ENCODE data around the gene LRRC3C. TPM values are rescaled to one million over a fixed set of nuclear protein-coding genes. Genes with fewer than 3 reads are reported as not detected.

The LRRC3C gene
- total RNA-seq, 1 donor from 2014 or later = not detected

DNA sequence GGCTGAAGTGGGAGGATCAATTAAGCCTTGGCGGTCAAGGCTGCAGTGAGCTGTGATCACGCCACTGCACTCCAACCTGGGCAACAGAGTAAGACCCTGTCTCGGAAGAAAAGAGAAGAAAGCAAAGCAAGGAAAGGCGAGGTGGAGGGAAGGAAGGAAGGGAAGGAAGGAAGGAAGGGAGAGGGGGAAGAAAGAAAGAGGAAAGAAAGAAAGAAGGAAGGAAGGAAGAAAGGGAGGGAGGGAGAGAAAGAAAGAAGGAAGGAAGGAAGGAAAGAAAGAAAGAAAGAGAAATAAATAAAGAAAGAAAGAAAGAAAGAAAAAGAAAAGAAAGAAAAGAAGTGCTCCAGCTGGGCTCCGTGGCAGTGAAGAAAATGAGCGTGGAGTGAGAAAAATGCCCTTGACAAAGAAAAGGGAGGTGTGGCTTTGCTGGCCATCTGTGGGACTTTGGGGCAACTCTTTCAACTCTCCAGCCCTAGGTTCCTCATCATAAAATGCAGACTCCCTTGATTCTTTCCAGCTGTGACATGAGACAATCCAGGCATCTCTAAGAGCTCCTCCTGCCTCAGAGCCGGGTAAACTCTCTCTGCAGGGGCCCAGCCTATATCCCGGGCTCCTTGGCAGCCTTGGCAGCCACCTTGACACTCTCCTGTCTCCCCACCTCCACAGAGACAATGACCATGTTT is 37.6 kb downstream of the LRRC3C start:
- H3K4me3 Mint-ChIP-seq (ENCODE audit: unreplicated experiment) = no peak overlapping the region
- H3K9me3 Mint-ChIP-seq (ENCODE audit: unreplicated experiment) = no peaks in the 10 kb centered on the region

DNA sequence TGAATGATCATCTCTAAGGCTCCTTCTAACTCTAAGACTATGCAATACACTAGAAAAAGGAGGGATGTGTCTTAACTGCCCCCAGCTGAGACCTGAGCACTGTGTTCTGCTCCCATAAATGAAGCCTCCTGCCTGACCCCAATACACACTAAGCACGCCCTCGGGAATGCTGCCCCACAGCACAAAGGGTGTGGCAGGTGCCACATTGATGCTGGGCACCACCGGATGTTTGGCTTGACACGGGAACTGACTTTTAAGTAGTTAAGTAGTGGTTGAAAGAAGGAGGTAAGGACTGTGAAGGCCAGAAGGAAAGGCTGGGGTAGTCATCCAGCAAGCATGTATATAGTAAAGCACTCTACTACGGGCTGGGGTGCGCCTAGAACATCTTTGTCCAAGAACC is 39.2 kb downstream of the LRRC3C start:
- no peak overlapping the region for H3K4me3 Mint-ChIP-seq (ENCODE audit: unreplicated experiment)
- H3K27me3 Mint-ChIP-seq (ENCODE audit: unreplicated experiment) = peaks cover 62% of the 10 kb centered on the region
- H3K4me1 Mint-ChIP-seq (ENCODE audit: unreplicated experiment) = no peaks in the 10 kb centered on the region
- DNase-seq (ENCODE audit: extremely low spot score, unreplicated experiment) = no peak
- no peaks in the 10 kb centered on the region for H3K9me3 Mint-ChIP-seq (ENCODE audit: unreplicated experiment)
- H3K27ac Mint-ChIP-seq (ENCODE audit: unreplicated experiment) = no peak overlapping the region
- H3K36me3 Mint-ChIP-seq (ENCODE audit: unreplicated experiment) = no peaks in the 10 kb centered on the region
- TF ChIP-seq, protein P1, sequence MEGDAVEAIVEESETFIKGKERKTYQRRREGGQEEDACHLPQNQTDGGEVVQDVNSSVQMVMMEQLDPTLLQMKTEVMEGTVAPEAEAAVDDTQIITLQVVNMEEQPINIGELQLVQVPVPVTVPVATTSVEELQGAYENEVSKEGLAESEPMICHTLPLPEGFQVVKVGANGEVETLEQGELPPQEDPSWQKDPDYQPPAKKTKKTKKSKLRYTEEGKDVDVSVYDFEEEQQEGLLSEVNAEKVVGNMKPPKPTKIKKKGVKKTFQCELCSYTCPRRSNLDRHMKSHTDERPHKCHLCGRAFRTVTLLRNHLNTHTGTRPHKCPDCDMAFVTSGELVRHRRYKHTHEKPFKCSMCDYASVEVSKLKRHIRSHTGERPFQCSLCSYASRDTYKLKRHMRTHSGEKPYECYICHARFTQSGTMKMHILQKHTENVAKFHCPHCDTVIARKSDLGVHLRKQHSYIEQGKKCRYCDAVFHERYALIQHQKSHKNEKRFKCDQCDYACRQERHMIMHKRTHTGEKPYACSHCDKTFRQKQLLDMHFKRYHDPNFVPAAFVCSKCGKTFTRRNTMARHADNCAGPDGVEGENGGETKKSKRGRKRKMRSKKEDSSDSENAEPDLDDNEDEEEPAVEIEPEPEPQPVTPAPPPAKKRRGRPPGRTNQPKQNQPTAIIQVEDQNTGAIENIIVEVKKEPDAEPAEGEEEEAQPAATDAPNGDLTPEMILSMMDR (IDR thresholded peaks at IDR 0.05) = no peak

More for the DNA sequence above, 37.6 kb downstream of the LRRC3C start:
- TF ChIP-seq, protein P1 (IDR thresholded peaks at IDR 0.05) = no peak
- Mint-ChIP-seq H3K27ac (ENCODE audit: unreplicated experiment) (no peak overlapping the region), H3K4me1 (ENCODE audit: unreplicated experiment) (no peaks in the 10 kb centered on the region), H3K27me3 (ENCODE audit: unreplicated experiment) (peaks cover 49% of the 10 kb centered on the region), H3K36me3 (ENCODE audit: unreplicated experiment) (no peaks in the 10 kb centered on the region)
- DNase-seq (ENCODE audit: extremely low spot score, unreplicated experiment) = no peak

DNA sequence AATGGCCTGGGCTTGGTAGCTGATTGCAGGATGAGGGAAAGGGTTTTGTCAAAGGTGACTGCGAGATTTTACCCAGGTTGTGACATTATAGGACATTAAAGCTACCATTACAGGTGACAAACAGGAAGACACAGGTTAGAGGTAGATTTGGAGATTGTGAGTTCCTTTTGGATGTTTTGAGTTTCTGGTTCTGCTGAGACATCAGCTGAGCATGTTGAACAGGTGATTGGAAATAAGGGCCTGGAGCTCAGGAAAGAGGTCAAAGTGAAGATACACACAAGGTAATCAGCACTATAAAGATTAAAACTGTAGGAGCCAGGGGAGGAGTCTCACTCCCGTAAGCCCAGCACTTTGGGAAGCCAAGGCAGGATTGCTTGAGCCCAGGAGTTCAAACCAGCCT is 41.2 kb downstream of the LRRC3C start:
- DNase-seq (ENCODE audit: extremely low spot score, unreplicated experiment) = no peak
- Mint-ChIP-seq H3K27me3 (ENCODE audit: unreplicated experiment) (peaks cover 73% of the 10 kb centered on the region), H3K4me1 (ENCODE audit: unreplicated experiment) (peaks cover 6% of the 10 kb centered on the region), H3K9me3 (ENCODE audit: unreplicated experiment) (no peaks in the 10 kb centered on the region), H3K4me3 (ENCODE audit: unreplicated experiment) (no peak overlapping the region), H3K36me3 (ENCODE audit: unreplicated experiment) (no peaks in the 10 kb centered on the region), H3K27ac (ENCODE audit: unreplicated experiment) (no peak overlapping the region)
- TF ChIP-seq, protein P1 (IDR thresholded peaks at IDR 0.05) = no peak

DNA sequence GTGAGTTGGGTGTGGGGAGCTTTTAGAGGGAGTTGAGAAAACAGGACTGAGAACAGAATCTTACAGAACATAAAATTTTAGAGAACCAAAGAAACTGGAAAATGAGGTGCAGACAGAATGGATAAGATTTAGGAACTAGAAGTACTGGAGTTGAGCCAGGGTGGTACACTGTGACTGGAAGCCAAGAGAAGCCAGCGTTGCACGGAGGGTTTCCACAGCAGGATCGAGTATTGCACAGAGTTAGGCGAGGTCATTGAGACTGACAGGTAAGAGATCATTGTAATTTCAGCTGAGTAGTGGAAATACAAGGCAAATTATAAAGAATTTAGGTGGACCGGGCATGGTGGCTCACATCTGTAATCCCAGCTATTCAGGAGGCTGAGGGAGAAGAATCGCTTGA is 41.8 kb downstream of the LRRC3C start:
- Mint-ChIP-seq H3K36me3 (ENCODE audit: unreplicated experiment) (no peaks in the 10 kb centered on the region), H3K9me3 (ENCODE audit: unreplicated experiment) (no peaks in the 10 kb centered on the region), H3K4me1 (ENCODE audit: unreplicated experiment) (peaks cover 6% of the 10 kb centered on the region), H3K27me3 (ENCODE audit: unreplicated experiment) (peaks cover 75% of the 10 kb centered on the region), H3K27ac (ENCODE audit: unreplicated experiment) (no peak overlapping the region), H3K4me3 (ENCODE audit: unreplicated experiment) (no peak overlapping the region)
- DNase-seq (ENCODE audit: extremely low spot score, unreplicated experiment) = no peak
- TF ChIP-seq, protein P1 (IDR thresholded peaks at IDR 0.05) = no peak

DNA sequence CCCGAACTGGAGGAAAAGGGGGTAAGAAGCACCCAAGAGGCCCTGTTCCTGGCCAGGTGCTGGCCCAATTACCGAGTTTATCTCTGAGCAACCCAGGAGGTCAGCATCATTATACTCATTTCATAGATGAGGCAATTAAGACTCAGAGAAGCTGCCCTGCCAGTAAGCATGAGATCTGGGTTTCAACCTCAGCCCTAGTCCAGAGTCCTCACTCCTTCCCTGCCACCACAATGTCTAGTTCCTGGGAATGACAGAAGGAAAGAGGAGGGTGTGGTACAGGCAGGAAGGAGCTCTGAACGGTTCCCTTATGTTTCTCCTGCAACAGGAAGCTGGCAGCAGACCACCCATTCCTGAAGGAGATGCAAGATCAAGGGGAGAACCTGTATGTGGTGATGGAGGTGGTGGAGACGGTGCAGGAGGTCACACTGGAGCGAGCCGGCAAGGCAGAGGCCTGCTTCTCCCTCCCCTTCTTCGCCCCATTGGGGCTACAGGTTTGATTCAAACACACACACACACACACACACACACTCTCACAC is 42.7 kb downstream of the LRRC3C start:
- TF ChIP-seq, protein P1 (IDR thresholded peaks at IDR 0.05) = no peak

More for the DNA sequence above, 42.7 kb downstream of the LRRC3C start:
- no peaks in the 10 kb centered on the region for H3K9me3 Mint-ChIP-seq (ENCODE audit: unreplicated experiment)
- peaks cover 73% of the 10 kb centered on the region for H3K27me3 Mint-ChIP-seq (ENCODE audit: unreplicated experiment)
- peaks cover 6% of the 10 kb centered on the region for H3K4me1 Mint-ChIP-seq (ENCODE audit: unreplicated experiment)
- H3K36me3 Mint-ChIP-seq (ENCODE audit: unreplicated experiment) = no peaks in the 10 kb centered on the region
- no peak overlapping the region for H3K27ac Mint-ChIP-seq (ENCODE audit: unreplicated experiment)
- no peak for DNase-seq (ENCODE audit: extremely low spot score, unreplicated experiment)
- H3K4me3 Mint-ChIP-seq (ENCODE audit: unreplicated experiment) = no peak overlapping the region

Measured in osteocyte (in vitro differentiated cells).